Smooth muscle cell (in vitro differentiated cells): ENCODE data around the gene SLC47A1. TPM values are rescaled to one million over a fixed set of nuclear protein-coding genes. Genes with fewer than 3 reads are reported as not detected.
"Not testable (repeated sequence)": the region's sequence is repeated elsewhere in the genome, so short reads cannot be mapped to it uniquely, and the experiment has no call there.

Experiments
- DNase-seq: peaks from one replicate; lab custom pipeline; 2025; ENCODE audit not compliant: unreplicated experiment; lab: John Stamatoyannopoulos, UW
- H2AFZ ChIP-seq: fragments of 200-600 bp; sonication (generic); 2 replicates; pipeline ENCODE4 v1.6.0; 2016; ENCODE audit warnings: antibody characterized with exemption, low read depth, mild to moderate bottlenecking
- H3F3A ChIP-seq: fragments of 200-600 bp; sonication (generic); 2 replicates; pipeline ENCODE4 v1.6.0; 2017; ENCODE audit warnings: antibody characterized with exemption, low read depth
- H3K27ac ChIP-seq: fragments of 200-600 bp; sonication (generic); 2 replicates; pipeline ENCODE4 v1.5.1; 2016; ENCODE audit warnings: low read depth, mild to moderate bottlenecking
- H3K27me3 ChIP-seq: fragments of 200-600 bp; sonication (generic); 2 replicates; pipeline ENCODE4 v1.6.1; 2016; ENCODE audit warnings: low read depth, mild to moderate bottlenecking
- H3K36me3 ChIP-seq: fragments of 200-600 bp; sonication (generic); 2 replicates; pipeline ENCODE4 v1.5.1; 2016; ENCODE audit warnings: low read depth
- H3K4me1 ChIP-seq: fragments of 200-600 bp; sonication (generic); 2 replicates; pipeline ENCODE4 v1.5.1; 2016; ENCODE audit warnings: low read depth
- H3K4me2 ChIP-seq: fragments of 200-600 bp; sonication (generic); 2 replicates; pipeline ENCODE4 v1.6.0; 2016; ENCODE audit warnings: mild to moderate bottlenecking
- H3K4me3 ChIP-seq: fragments of 200-600 bp; sonication (generic); 2 replicates; pipeline ENCODE4 v1.5.1; 2016; ENCODE audit warnings: mild to moderate bottlenecking
- H3K79me2 ChIP-seq: fragments of 200-600 bp; sonication (generic); 2 replicates; pipeline ENCODE4 v1.6.0; 2016; ENCODE audit warnings: low read depth, mild to moderate bottlenecking
- H3K9ac ChIP-seq: fragments of 200-600 bp; sonication (generic); 2 replicates; pipeline ENCODE4 v1.6.0; 2016; ENCODE audit warnings: low read depth
- H3K9me3 ChIP-seq: fragments of 200-600 bp; sonication (generic); replicated peaks from 2 replicates; pipeline ENCODE4 v1.5.1; 2016; ENCODE audit warnings: low read depth
- H4K20me1 ChIP-seq: fragments of 200-600 bp; sonication (generic); 2 replicates; pipeline ENCODE4 v1.6.0; 2016; ENCODE audit warnings: low read depth
- CTCF ChIP-seq: fragments of 200-600 bp; sonication (generic); IDR thresholded peaks from 2 replicates; pipeline ENCODE4 v1.5.1; 2017; ENCODE audit warnings: borderline replicate concordance, mild to moderate bottlenecking, antibody characterized with exemption; ENCODE audit not compliant: insufficient read depth, poor library complexity, severe bottlenecking
- WGBS: methylation state at CpG from one replicate; pipeline ENCODE4 v1.1.7; 2016; ENCODE audit warnings: low lambda C conversion rate; 5-methylcytosine and 5-hydroxymethylcytosine counted together
- polyA plus RNA-seq: library from polyadenylated mRNA; unstranded; fragments of >200 nt; fragmentation: Nextera tagmentation; extraction: Ambion mirVana; gene quantifications from 2 replicates; pipeline ENCODE4 v1.2.1, GENCODE V29; 2016
- total RNA-seq: library from RNA; depleted of rRNA; stranded (reverse); fragments of >200 nt; gene quantifications from 2 replicates; pipeline ENCODE4 v1.2.3, GENCODE V29; 2014

The SLC47A1 gene
- total and polyA plus RNA-seq, 2 experiments from 2014 or later = 2.5 TPM; not detected in 1

- Histone ChIP-seq H3K4me2 (no peak overlapping the region), H3K4me3 (no peak overlapping the region), H4K20me1 (peaks cover 6% of the 10 kb centered on the region), H3K79me2 (no peaks in the 10 kb centered on the region), H3K27me3 (no peaks in the 10 kb centered on the region), H3K9me3 (no peaks in the 10 kb centered on the region), H2AFZ (no peak overlapping the region), H3K27ac (no peak overlapping the region), H3K9ac (no peak overlapping the region), H3K36me3 (no peaks in the 10 kb centered on the region), H3K4me1 (no peaks in the 10 kb centered on the region), H3F3A (no peaks in the 10 kb centered on the region)
- TF ChIP-seq CTCF = no peak
- 65% methylated on average over 9 of the region's 9 CpGs for WGBS
- DNase-seq = no peak
Observed at GRCh38 chr17:19523690-19524089, 10.0 kb upstream of the SLC47A1 start.

GRCh38 chr17:19526950-19527349, 6.7 kb upstream of the SLC47A1 start:
- H3F3A ChIP-seq, H3K79me2 ChIP-seq, H3K9me3 ChIP-seq, DNase-seq, H3K27me3 ChIP-seq, H3K4me2 ChIP-seq, H3K9ac ChIP-seq, H3K4me1 ChIP-seq, H3K27ac ChIP-seq, H4K20me1 ChIP-seq, H3K4me3 ChIP-seq, H2AFZ ChIP-seq, H3K36me3 ChIP-seq: not testable (repeated sequence)
- 100% methylated on average over 4 of the region's 4 CpGs for WGBS

- H3K4me3 ChIP-seq = no peak overlapping the region
- no peak overlapping the region for H3K9ac ChIP-seq
- H2AFZ ChIP-seq = no peak overlapping the region
- WGBS = 81% methylated on average over 8 of the region's 8 CpGs
- no peaks in the 10 kb centered on the region for H3K9me3 ChIP-seq
- no peak for TF ChIP-seq CTCF
- DNase-seq = no peak
- H3K36me3 ChIP-seq = no peaks in the 10 kb centered on the region
- no peaks in the 10 kb centered on the region for H3K4me1 ChIP-seq
- H3K4me2 ChIP-seq = no peak overlapping the region
- H3K27me3 ChIP-seq = peaks cover 37% of the 10 kb centered on the region
- no peaks in the 10 kb centered on the region for H3K79me2 ChIP-seq
- H3F3A ChIP-seq = no peaks in the 10 kb centered on the region
- H4K20me1 ChIP-seq = no peaks in the 10 kb centered on the region
- no peak overlapping the region for H3K27ac ChIP-seq
Observed at GRCh38 chr17:19531780-19532501, 1.7 kb upstream of the SLC47A1 start.

GRCh38 chr17:19533036-19533717, 477 bp upstream of the SLC47A1 start:
- Histone ChIP-seq H3F3A (no peaks in the 10 kb centered on the region), H3K79me2 (no peaks in the 10 kb centered on the region), H4K20me1 (no peaks in the 10 kb centered on the region), H3K4me1 (no peaks in the 10 kb centered on the region), H3K9me3 (no peaks in the 10 kb centered on the region), H3K4me3 (peak overlapping the region; percentile 62), H3K9ac (no peak overlapping the region), H2AFZ (peak overlapping the region; percentile 54), H3K27me3 (peaks cover 37% of the 10 kb centered on the region), H3K4me2 (peak overlapping the region; percentile 92), H3K36me3 (no peaks in the 10 kb centered on the region), H3K27ac (no peak overlapping the region)
- WGBS = 41% methylated on average over 30 of the region's 30 CpGs
- DNase-seq = no peak
- TF ChIP-seq CTCF = no peak
